Frontal cortex (tissue), 4 donors: ENCODE data around the gene NUDT3. TPM values are rescaled to one million over a fixed set of nuclear protein-coding genes. Genes with fewer than 3 reads are reported as not detected.
"Not testable (repeated sequence)": the region's sequence is repeated elsewhere in the genome, so short reads cannot be mapped to it uniquely, and the experiment has no call there.

Experiments used
- DNase-seq, 2 donors: peaks; one replicate each; pipeline ENCODE4 v3.0.0; 2012; ENCODE audit warnings: low spot score in 2 of 2
- FAIRE-seq: peaks from 2 replicates; lab custom pipeline; 2012; peaks lifted over from hg19 to GRCh38; lab: Jason Lieb, UNC
- total RNA-seq: library from RNA; depleted of rRNA; stranded (reverse); fragments of >200 nt; gene quantifications from one replicate; pipeline ENCODE4 v1.2.3, GENCODE V29; 2014
- donor health status: control.
- donor health status: control.
- donor health status: control.

The NUDT3 gene
- total RNA-seq, 1 donor from 2014 or later, result 96.2 TPM

- FAIRE-seq, result no peak
- DNase-seq, result no peak
Observed at GRCh38 chr6:34328969-34329368, 63.5 kb downstream of the NUDT3 start.

GRCh38 chr6:34327313-34328205 lies 64.9 kb downstream of the NUDT3 start:
- FAIRE-seq, DNase-seq: not testable (repeated sequence)

GRCh38 chr6:34325633-34326032 lies 66.8 kb downstream of the NUDT3 start:
- DNase-seq (no peak), FAIRE-seq (no peak)

GRCh38 chr6:34324738-34325444 lies 67.6 kb downstream of the NUDT3 start:
- FAIRE-seq, result no peak
- DNase-seq, result no peak

GRCh38 chr6:34324221-34324620 lies 68.2 kb downstream of the NUDT3 start:
- DNase-seq, FAIRE-seq: not testable (repeated sequence)

- DNase-seq, result no peak
- FAIRE-seq, result no peak
Observed at GRCh38 chr6:34323300-34323699, 69.2 kb downstream of the NUDT3 start.

- FAIRE-seq, result no peak
- DNase-seq, result no peak
Observed at GRCh38 chr6:34322732-34323131, 69.7 kb downstream of the NUDT3 start.

GRCh38 chr6:34321821-34322220 lies 70.6 kb downstream of the NUDT3 start:
- FAIRE-seq (no peak), DNase-seq (no peak)

GRCh38 chr6:34319471-34319885 lies 73.0 kb downstream of the NUDT3 start:
- no peak for FAIRE-seq
- no peak for DNase-seq

GRCh38 chr6:34318499-34319470 lies 73.7 kb downstream of the NUDT3 start:
- FAIRE-seq, result no peak
- no peak for DNase-seq

- FAIRE-seq (no peak), DNase-seq (no peak)
Observed at GRCh38 chr6:34317882-34318498, 74.5 kb downstream of the NUDT3 start.

- FAIRE-seq (no peak), DNase-seq (no peak)
Observed at GRCh38 chr6:34317172-34317477, 75.3 kb downstream of the NUDT3 start.

- FAIRE-seq (no peak), DNase-seq (no peak)
Observed at GRCh38 chr6:34316431-34317171, 75.9 kb downstream of the NUDT3 start.

GRCh38 chr6:34315780-34316179 lies 76.7 kb downstream of the NUDT3 start:
- DNase-seq, result no peak
- FAIRE-seq, result no peak

- FAIRE-seq, result no peak
- DNase-seq, result no peak
Observed at GRCh38 chr6:34315256-34315655, 77.2 kb downstream of the NUDT3 start.

- DNase-seq, result no peak
- FAIRE-seq, result no peak
Observed at GRCh38 chr6:34312259-34312658, 80.2 kb downstream of the NUDT3 start.

- FAIRE-seq (no peak), DNase-seq (no peak)
Observed at GRCh38 chr6:34310817-34311216, 81.7 kb downstream of the NUDT3 start.

- DNase-seq (no peak), FAIRE-seq (no peak)
Observed at GRCh38 chr6:34308483-34308882, 84.0 kb downstream of the NUDT3 start.
